ENCODE measurements around the gene TOMM34.

The TOMM34 gene

DNA sequence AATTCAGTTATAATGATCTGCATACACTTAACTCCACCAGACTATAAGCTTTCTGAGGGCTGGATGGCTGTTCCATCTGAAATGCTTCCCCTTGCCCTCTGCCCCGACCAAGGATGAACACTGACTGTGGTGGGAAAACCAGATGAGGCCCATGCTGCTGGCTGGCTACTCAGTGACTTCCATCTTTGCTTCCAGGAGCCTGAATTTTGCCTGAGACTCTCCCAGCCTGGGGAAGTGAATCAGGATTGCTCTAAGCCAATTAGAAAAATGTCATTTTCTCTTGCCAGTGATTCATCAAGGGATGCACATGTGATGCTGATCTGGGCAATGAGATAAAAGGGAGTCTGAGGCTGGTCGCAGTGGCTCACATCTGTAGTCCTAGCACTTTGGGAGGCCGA is 1.7 kb upstream of the TOMM34 start:
- no peak for DNase-seq

DNA sequence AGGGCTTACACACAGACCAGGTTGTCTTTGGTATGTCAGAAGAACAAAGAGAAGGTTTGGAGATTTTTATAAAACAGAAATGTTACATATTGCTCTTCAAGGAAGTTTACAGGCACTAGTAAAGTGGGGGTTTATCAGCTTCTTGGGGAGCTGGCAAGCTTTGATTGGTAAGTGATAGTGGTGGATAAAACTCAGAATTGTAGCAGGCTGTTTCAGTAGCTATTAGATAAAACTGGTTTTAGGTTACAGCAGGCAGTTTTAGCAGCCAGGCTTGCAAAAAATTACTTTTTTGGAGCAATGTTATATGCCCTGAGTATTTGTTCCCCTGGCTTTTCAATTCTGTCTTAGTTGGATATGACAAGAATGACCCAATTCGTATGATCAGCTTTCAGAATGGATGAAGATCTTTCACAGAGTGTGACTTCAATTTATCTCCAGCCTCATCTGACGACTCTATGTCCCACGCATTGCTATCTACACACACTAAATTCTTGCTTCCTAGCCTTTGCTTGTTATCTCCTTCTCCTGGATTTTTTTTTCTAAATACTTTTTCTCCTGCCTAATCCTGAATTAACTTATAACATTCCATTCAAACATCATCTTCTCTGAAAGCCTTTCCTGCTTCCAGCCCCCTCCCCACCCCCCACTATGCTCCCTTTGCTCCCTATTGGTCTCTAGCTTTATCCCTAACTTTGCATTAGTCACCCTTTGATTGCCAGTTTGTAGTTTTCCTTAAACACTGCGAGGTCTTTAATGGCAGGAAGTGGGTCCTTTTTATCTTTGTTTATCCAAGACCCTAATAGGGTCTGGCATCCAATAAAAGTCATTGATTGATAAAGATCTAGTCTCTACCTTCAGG is 1.0 kb upstream of the TOMM34 start:
- DNase-seq = no peak

DNA sequence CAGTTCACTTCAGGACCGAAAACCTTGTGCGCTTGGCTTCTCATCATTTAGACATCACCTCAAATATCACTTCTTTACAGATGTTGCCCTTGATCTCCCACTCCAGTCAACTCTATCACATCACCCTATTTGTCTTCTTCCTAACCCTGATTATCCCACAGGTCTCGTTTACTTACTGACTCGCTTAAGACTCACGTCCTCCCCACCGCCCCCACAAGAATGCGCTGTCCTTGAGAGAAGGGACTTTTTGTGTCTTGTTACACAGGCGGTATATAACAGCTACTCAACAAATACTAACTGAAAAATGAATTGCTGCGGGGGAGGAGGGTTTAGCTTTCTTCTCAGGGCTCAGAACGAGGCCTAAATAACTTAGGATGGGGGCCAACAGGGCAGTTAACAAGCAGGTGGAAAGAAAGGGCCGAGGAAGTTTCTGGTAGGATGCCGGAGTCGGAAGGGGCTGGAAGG is 527 bp downstream of the TOMM34 start:
- no peak for DNase-seq

DNA sequence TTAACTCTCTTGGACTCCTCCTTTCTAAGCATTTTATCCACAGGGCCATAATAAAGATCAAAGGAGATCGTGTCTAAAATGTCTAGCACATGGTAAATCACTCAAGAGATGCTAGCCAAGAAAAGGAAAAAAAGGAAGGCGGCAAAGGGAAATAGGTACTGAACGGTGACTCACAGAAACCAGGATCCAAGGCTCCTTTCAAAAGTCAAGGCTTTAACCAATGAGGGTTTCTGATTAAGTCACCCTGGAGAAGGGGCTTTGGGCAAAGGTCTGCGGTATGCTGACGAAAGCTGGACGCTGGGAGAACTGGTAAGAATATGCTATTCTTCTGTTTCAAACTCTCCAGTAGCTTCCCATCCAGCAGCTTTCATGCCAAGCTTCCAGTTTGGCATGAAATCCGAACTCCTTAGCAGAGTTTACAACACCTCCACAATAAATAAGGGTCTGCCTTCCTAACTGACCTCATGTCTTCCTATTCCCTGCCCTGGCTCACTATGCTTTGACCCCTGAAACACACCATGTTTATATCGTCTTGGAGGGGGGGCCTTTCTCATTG is 1.0 kb downstream of the TOMM34 start:
- DNase-seq = no peak

DNA sequence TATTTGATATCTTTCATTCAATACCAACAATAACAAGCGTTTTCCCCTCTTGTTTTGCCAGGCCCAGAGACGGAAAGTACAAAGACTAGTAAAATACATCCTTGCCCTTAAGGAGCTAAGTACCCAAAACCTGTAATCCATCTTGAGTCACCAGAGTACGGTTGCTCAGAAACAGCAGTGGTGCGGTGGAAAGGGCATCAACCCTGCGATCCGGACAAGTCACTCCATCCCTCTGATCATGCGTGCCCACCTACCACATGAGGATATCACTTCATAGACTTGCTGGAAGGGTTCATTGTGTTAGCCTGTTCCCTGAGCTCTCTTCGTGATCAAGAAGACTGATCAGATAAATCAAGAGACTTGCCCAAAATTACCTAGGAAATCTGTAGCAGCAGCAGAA is 1.9 kb downstream of the TOMM34 start:
- DNase-seq = no peak

DNA sequence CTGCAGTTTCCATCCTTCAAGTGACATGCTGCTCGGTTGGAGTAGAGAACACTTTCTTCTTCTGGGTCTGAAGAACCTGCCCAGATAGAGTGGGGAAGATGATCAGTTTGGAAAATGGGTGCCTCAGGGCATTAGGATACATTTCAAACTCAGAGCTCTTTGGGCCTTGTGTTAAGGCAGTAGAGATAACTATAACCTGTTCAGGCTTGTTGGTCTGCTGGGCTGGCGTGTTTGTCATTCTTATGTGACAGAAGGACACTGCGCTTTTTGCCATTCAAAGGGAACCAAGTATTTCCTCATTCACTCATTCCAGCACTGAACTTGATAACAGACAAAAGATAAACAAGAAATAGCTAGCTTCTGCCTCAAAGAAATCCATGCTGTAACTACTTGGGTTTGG is 3.8 kb downstream of the TOMM34 start:
- DNase-seq = no peak

DNA sequence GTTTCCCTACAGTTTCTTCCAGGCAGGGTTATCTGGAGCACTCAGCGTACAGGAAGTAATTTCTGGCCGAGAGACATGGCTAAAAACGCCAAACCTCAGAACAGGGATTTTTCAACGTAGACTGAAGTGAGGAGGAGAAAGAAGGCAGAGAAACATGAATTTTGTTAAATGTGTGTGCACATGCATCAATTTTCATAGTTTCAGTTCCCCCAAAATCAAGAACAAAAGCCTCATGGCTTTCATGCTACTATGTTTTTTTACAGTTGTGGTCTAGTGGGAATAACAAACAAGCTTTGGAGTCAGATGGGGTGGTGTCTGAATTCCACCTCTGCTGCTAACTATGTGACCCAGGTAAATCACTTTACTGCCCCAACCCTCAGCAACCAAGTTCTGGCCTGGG is 4.9 kb downstream of the TOMM34 start:
- DNase-seq = no peak

DNA sequence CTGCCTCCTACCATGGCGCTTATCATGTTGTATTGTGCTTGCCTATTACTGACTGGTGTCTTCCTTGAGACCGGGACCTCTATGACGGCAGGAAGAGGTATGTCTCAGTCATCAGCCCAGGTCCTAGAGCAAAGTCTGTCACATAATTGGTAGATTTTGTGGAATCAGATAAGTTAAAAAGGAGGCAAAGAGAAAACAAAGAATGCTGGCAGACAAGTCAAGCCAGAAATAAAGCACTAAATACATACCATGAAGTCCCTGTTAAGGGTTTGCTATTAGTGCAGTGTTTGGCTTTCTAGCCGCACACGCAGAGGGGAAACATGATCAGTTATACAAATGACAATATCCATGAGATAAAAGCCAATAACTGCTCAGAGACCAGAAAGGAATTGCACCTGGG is 6.0 kb downstream of the TOMM34 start:
- DNase-seq = no peak

DNA sequence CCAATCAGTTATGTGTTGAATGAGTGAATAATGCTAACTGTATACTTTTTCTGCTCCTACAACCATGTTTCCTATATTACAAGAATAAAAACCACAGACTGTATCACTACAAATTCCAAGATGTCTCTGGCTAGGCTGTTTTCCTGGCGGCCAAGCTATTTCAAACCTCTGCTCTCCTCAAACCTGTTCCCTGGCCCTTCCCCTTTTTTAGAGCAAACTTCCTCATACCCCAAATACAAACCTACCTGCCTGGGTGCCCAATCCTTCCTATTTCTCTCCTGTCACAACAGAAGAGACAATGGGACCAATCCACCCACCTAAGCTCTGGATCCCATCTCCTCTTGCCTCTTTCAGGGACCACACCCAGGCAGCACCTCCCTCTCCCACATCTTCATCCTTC is 7.5 kb downstream of the TOMM34 start:
- DNase-seq = no peak

DNA sequence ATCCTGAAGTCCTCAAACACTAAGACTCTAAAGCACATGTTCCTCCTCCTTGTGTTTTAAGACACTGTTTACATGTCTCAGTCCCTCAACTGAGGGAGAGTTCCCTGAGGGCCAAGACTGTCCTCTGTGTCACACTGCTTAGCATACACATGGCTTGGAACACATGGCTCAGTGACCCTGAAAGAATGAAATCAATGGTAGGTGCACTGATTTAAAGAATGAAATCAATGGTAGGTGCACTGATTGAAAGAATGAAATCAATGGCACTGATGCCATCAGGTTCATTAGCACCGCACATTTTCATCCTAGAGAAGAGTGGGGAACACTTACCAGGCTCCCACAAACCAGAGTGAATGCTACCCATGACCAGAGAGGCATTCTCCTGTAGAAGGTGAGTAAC is 9.8 kb downstream of the TOMM34 start:
- DNase-seq = no peak

DNA sequence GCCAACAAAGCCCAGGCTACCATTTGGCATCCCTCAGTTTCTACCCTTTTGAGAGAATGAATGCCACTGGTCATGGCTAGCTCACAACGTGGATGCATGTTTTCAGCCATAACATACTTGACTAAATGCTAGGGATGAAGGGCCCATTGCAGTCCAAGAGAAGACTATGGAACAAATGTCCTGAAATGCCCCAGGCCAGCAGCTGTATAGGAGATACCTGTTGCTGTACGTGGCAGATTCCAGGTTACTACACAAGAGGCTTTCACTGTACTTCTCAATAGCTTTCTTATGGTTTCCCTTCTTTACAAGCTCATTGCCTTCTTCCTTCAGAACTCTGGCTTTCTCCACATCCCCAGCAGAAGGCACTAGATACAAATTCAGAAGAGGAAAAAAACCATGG is 11.7 kb downstream of the TOMM34 start:
- no peak for DNase-seq

DNA sequence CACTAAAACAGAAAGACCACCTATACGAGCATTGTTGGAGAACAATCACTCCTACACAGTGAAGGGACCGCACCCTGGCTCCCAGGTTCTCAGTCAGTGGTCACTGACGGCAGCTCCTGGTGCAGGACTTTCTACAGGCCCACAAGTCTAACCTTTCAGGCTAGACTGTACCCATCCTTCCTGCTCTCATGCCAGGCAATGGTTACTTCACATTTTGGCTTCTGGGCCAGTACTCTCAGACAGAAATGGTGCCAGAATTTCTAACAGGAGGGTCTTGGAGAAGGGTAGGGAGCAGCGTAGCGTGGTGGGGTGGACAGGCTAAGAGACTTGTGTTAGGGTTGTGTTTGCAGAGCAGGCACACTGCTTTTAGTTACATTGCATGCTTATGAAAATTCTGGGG is 12.1 kb downstream of the TOMM34 start:
- no peak for DNase-seq

DNA sequence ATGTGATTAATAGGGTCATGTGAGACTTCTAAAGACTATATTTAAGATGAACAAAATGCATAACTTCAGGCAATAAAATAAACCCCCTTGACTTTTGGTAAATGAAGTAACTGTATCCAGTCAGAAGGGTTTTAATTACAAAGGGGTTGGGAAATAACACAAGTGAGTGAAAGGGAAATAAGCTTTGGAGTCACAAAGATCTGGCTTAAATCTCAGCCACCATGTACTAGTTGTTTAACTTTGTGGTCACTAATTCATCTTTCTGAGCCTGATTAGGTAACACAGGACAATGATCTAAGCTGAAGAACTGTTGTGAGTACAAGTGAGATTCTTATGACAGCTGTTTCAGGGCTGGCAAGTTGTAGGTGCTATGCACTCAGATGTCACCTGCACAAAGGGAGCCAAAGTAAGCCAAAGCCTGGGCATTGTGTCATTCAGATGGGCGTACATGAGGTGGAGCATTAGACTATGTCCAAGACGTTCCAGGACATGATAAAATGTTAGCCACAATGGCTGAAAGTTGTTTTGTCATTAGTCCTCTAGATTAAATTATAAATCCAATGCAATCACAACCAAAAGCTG is 13.8 kb downstream of the TOMM34 start:
- no peak for DNase-seq

DNA sequence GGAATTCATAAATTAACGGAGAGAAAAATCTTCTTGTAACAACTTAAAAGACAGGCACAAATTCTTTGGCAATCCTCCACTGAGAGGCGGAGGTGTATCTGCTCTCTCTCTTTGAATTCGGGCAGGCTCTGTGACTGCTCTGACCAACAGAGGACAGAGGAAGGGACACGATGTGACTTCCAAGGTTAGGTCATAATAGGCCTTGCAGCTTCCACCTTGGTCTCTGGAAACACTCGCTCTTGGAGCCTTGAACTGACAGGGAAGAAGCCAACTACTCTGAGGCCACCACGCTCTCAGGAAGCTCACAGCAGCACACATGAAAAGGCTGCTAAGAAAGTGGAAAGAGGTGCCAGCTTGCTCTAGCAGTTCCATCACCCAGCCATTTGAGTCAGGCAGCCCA is 14.9 kb downstream of the TOMM34 start:
- DNase-seq = no peak

DNA sequence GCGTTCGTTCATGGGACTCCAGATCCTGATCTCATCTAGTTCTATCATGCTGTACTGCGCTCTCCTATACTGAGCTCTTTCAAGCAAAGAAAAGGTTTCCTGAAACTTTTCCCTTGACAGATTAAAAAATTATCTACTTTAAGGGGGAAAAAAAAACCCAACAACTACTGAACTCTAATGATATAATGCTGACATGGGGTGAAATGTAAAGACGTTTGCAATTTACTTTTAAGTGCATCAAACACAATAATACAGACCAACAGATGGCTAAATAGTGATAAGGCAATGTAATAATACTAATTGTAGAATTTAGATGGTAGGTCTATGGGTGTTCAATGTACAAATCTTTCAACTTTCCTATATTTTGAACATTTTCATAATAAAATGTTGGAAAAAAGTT is 16.4 kb downstream of the TOMM34 start:
- DNase-seq = no peak

DNA sequence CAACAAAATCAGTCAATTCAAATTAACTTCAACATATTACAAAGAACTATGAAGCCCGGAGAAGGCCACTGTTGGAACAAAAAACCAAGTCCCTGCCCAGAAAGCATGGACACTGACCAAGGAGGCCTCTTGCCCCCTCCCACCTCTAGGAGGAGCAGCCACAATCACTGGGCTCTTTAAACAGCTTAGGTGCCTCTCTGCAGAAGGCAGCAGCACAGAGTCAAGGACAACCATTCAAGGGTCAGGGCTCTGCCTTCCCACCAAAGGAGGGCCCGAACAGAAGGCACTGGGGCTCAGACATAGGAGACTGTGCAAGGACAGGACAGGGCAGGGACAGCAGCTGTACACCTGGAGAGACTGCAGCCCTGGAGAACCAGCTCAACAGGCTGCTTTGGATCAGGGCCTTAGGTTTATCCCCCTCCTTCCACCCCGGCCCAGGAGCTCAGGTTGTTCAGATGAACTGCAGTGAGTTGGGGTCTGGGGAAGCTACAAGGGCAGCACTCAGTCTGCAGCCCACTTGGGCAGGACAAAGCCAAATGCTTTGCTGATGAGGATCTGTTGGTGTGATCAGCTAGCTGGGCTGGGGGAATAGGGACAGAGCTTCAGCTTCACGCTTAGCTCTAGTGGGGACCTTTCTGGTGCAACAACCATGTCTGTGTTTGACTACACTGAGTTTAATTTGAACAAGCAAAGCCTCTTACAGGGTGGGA is 17.8 kb downstream of the TOMM34 start:
- no peak for DNase-seq

DNA sequence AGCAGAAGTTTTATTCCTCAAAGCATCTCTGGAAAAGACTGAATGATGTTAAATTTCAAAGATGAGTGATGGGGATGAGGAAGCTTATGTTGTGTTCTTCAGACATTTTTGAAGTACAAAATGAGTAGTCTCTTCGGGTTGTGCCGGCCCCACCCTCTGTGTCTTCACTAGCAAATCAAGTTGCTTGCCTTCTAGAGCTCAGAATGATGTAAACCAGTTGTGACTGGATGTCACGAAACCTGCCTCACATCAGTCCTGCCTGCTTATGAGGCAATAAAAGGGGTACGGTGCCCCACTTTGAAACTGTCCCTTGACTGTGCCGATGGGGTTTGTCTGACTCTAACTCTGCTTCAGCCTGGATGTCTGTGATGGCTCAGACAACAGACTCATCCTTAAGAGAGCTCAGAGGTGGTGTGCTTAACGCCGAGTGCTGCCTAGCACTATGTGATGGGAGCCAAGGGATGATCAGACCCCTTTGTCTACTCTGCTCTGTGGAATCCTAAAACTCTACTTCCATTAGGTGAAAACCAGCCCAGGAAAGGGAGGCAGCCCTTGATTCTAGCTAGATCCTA is 19.0 kb downstream of the TOMM34 start:
- DNase-seq = no peak

DNA sequence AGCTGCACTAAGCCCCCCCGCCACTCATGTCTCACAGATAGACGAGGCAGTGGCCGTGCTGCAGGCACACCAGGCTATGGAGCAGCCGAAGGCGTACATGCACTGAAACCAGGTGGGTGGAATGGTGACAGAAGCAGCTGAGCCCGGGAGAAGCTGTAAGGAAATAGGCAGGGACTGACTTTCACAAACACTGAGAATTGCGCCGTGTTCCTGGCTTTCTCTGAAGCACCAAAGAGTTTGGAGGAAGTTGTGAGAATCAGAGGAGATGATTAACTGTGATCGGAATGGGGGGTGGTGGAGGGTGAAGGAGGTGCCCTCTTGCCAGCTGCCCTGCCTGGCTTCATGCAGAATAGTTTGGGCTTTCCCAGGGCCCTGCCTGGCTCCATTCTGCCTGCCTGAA is 21.6 kb downstream of the TOMM34 start:
- no peak for DNase-seq

DNA sequence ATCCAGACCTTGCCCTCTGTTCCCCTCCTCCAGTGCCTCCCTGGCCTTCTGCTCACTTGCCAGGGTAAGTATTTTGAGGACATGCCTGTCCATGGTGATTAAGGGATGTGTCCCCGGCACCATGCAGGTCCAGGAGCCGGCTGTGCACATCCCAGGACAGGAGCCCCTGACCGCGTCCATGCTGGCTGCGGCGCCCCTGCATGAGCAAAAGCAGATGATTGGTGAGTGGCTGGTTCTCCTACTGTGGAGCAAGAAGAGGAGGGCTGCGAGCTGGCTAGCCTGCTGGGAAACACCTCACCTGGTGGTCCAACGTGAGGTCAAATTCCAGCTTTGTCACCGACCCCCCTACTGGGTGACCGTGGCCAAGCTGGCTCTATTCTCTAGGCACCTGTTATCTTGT is 23.7 kb downstream of the TOMM34 start:
- no peak for DNase-seq

DNA sequence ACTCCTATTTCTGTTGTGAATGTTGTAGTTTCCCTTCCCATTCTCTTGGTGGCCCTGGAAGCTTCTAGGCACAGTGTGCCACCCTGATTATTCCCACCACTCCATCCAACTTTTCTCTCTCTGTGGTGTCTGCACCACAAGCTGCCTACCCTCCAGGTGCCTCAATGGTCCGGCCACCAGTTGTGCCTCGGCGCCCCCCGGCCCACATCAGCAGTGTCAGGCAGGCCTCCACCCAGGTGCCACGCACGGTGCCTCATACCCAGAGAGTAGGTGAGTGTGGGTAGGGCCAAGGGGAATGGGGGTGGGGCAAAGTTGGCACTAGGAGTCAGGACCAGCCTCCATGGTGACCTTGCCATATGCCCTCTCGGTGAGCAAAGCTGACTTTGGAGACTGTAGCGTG is 27.3 kb downstream of the TOMM34 start:
- DNase-seq = no peak

DNA sequence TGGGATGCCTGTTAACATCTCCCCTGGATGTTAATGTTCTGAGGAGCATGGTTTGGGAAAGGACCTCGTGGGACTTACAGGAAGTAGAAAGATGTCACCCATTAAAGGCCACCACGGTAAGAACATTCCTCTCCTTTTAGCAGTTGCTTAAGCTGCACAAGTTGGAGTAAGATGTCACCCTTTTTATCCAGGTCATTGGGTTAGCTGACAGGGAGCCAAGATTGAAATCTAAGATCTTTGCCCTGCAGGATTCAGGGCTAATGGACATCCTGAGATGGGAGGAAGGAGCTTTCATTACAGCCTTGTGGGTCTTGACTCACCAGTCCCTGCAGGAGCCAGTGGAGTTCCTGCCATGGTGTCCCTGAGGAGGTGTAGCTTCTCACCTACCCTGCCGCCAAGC is 28.3 kb downstream of the TOMM34 start:
- DNase-seq = no peak

DNA sequence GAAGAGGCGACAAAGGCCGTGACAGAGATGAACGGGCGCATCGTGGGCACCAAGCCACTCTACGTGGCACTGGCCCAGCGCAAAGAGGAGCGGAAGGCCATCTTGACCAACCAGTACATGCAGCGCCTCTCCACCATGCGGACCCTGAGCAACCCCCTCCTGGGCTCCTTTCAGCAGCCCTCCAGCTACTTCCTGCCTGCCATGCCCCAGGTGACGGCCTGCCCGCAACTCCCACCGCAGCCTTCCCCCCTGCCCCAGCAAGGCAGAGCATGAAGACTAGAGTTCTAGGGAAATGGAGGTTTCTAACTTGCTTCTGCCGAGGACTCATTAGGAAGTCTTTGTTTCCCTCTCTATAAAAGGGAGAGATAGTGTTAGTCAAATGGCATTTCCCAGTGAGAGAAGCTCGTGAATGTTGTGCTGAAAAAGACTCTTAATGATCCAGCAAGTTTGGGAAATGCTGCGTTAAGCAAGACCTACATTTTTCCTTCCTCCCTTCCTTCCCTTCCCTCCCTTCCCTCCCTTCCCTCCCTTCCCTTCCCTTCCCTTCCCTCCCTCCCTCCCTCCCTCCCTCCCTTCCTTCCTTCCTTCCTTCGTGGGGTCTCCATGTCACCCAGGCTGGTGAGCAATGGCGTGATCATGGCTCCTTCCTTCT is 29.6 kb downstream of the TOMM34 start:
- no peak for DNase-seq

DNA sequence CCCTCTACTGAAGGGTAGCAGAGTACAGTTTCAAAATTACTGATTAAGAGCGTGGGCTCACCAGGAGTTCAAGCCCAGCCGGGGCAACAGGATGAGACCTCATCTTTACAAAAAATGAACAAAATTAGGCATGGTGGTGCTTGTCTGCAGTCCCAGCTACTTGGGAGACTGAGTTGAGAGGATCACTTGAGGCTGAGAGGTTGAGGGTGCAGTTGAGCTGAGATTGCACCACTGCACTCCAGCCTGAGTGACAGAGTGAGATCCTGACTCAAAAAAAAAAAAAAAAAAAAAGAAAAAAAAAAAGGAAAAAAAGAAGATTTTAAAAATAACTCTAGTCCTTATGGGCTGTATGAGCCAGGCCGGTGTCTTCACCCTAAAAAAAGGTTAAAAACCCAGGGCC is 31.6 kb downstream of the TOMM34 start:
- no peak for DNase-seq

All from NCI-H1930 (cell line).